ENCODE data around the gene UBE2L5.

The UBE2L5 gene

GRCh38 chr13:30422054-30422839, at the start of gene UBE2L5:
Gene UBE2L5 (plus strand): TSS chr13:30422493. CDS start chr13:30427991, 5,498 bp downstream.
- DNase-seq (ENCODE audit: extremely low read depth in 1 of 2, low read depth in 1 of 2) = peak in 1 of 2 donors; percentile 51

DNA sequence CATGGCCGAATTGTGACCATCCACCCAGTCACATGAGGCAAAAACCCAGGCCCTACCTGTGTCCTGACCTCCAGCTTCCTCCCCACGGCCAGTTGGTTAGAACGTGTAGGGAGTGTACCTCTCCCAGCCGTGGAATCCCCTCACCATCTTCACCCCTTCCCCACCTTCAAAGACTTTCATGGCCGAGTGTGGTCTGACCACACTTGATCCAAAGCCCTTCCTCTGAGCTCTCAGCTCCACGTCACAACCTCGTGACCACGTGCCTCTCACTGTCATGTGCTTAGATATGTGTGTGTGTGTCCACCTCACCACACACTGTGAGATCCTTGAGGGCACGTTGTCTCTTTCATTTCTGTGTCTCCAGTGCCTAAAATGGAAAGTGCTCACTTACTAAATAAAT, 48.6 kb upstream of the UBE2L5 start:
- peak in 1 of 2 donors; percentile 14 for DNase-seq (ENCODE audit: extremely low read depth in 1 of 2, low read depth in 1 of 2)

- DNase-seq (ENCODE audit: extremely low read depth in 1 of 2, low read depth in 1 of 2) = no peak
These were observed 46.9 kb upstream of the UBE2L5 start for GRCh38 chr13:30375265-30375835.

DNA sequence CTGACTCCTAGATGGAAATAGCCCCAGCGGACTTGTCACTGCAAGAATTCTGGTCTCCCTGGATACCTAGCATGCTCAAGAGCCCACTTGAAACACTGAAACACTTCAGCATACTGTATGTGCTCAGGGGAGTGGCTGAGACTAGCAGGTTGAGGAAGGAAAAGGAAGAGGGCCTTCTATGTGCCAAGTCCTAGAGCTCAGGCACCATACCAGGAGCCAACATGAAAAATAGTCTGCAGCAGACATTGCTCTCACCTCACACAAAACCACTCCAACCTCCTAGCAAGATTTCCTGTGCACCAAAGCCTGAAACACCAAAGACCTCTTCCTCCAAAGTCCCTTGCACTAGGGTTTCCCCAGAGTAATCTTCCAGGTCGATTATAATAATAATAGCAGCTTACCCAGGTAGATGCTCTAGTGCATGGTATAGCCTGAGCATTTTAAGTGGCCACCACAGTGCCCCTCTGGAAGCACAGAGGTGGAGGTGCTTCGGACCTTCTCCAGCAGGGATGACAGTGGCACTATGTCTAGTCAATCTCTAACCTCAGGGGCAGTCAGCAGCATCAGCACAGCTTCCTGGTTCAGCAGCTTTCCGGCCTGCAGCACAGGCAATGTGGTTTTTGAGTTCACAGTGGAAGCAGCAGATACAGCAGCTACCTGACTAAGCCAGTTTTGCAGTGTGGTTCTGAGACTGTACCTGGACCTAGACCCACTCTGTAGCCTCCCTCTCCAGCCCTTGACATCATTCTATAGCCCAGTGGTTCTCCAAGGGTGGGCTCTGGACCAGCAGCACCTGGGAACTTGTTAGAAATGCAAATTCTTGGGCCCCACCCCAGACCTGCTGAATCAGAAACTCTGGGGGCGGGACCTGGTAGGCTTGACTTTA, 45.6 kb upstream of the UBE2L5 start:
- DNase-seq (ENCODE audit: extremely low read depth in 1 of 2, low read depth in 1 of 2) = peak in 1 of 2 donors; percentile 45

DNA sequence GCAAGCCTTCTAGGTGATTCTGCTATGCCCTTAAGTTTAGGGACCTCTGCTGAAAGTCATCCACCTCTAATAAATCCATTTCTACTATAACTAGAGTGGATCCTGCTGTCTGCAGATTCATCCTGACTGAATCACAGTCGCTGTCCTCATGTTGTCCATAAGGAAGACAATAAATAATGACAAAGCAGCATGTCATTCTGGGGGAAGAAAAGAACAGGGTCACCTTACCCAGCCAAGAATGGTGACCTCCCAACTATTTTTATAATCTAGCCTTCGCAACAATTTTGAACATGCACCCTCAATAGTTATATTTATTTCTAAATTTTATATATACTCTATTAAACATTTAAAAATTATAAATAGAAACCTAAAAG, 45.0 kb upstream of the UBE2L5 start:
- DNase-seq (ENCODE audit: extremely low read depth in 1 of 2, low read depth in 1 of 2) = no peak

DNA sequence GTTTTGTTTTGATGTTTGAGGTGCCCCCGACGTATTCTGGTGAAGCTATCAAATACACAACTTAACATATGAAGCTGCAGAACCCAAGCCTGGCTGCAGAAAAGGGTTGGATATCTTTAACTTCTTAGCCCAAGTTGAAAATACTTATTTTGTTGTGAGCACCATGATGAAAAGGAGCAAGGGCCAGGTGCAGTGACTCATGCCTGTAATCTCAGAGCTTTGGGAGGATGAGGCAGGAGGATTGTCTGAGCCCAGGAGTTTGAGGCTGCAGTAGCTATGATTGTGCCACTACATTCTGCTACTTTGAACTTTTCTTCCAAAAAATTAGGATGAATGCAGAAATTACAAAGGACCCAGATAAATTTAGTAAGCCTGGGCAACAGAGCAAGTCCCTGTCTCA, 44.1 kb upstream of the UBE2L5 start:
- no peak for DNase-seq (ENCODE audit: extremely low read depth in 1 of 2, low read depth in 1 of 2)

DNA sequence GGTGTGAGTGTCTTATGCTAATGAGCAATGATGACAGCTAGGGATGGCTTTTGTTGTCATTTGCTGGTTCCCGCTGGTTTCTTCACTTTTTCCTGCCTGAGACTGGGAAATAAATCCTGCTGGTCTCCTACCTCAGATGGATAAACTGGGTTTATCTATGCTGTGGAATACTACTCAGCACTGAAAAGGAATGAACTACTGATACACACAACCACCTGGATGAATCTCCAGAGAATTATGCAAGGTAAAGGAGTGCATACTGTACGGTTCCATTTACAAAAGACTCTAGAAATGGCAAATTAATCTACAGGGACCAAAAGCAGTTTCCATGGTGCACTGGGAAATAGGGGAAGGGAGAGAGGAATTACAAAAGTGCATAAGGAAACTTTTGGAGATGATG, 41.2 kb upstream of the UBE2L5 start:
- DNase-seq (ENCODE audit: extremely low read depth in 1 of 2, low read depth in 1 of 2) = no peak

DNA sequence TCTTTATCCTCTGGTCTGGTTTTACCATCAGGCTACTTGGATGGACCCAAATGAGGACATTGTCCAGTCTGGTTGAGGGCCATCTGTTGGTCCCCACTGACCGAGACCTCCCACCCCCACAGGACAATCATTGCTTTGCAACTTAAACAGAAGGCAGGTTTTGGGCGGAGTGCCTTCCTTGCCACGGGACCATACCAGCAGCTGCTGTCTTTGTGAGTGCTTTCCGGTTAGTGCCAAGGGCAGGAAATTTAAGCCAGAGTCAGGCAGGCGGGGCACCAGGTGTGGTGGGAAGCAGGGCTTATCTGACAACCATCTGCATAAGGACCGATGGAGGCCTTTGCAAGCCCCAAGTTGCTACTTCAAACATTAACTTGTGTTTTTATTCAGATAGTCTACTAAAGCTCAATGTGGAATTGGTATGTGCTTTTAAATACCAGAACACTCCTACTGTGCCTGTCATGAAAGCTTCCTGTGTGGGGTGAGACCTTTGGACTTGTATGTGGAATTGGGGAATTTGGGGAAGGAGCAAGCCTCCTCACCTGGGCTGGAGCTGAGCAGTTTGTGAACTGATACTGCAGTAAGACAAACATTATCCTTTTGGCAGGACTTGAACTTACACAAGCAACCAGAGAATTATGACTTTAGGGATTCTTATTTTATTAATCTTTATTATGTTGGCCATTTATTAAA, 39.3 kb upstream of the UBE2L5 start:
- DNase-seq (ENCODE audit: extremely low read depth in 1 of 2, low read depth in 1 of 2) = no peak

- no peak for DNase-seq (ENCODE audit: extremely low read depth in 1 of 2, low read depth in 1 of 2)
These were observed 33.6 kb upstream of the UBE2L5 start for GRCh38 chr13:30388406-30389283.

DNA sequence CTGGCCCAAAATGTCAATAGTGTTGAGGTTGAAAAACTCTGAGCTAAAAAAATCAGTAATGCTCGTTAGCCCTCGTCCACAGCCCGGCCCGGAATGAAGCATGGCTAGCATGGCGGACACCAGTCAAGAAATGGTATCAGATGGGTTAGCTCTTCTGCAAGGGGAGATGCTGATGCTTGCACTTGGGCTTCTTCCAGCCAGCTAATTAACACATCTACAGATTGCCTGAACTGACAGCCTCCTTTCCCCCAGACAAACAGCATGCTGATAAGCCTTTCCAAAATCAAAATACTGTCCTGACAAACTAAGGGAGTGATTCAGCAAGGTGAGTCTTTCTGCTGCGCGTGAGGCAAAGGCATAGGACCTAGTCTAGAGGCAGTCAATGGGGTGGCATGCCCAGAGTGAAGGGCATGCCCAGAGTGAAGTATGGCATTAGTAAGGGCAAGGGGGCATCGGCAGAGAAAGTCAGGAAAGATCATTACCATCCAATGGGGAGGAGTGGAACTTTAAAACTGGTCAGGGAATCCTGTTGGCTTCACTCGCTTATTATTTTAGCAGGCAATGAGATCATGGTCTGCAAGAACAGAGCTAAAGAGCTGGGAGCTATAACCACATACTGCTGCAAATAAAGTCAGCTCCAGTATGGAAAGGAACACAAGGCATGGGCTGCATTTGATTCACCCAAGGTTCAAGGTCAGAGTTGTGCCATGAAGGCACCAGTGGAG, 30.2 kb upstream of the UBE2L5 start:
- DNase-seq (ENCODE audit: extremely low read depth in 1 of 2, low read depth in 1 of 2) = no peak

GRCh38 chr13:30392681-30393045, 29.6 kb upstream of the UBE2L5 start:
- no peak for DNase-seq (ENCODE audit: extremely low read depth in 1 of 2, low read depth in 1 of 2)

- DNase-seq (ENCODE audit: extremely low read depth in 1 of 2, low read depth in 1 of 2) = no peak
These were observed 27.5 kb upstream of the UBE2L5 start for GRCh38 chr13:30394751-30395191.

DNA sequence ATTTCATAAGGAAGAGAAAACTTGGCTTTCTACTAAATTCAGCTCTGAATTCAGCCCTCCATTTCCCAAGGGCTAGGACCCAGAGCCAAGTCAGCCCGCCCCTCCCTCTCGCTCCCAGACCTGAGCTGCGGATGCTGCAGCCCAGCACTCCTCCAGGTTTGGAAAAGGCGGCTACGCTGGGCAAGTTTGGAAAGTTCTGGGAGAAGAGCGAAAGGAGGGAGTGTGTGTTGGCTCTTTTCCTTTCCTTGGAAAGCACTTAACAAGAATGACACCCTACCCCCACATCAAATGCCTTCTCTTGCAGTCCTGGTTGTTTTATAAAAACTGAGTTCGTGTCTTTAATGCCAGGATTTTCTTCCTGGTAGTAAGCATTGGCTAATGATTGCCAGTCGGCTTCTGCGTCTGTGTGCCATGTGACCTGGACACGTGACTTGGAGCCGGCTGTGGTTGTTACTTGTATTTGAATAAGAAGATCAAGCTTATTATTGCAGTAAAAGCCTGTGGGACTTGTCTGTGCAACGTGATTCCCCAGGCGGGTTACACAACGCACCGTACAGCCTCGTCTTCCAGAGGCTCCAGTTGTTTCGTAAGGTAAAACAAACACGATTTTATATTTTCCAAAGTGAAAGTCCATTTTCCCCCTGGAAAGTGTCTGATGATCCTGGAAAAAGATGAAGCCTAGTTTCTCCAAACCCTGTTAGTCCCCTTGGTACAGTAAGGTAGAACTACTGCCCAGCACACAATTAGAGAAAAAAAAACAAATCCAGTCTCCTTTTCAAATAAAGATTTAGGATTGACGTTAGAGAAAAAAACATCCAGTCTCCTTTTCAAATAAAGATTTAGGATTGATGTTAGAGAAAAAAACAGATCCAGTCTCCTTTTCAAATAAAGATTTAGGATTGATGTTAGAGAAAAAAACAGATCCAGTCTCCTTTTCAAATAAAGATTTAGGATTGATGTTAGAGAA, 26.8 kb upstream of the UBE2L5 start:
- DNase-seq (ENCODE audit: extremely low read depth in 1 of 2, low read depth in 1 of 2) = peak; percentile 36 to 39

GRCh38 chr13:30396434-30397075, 25.7 kb upstream of the UBE2L5 start:
- no peak for DNase-seq (ENCODE audit: extremely low read depth in 1 of 2, low read depth in 1 of 2)

DNA sequence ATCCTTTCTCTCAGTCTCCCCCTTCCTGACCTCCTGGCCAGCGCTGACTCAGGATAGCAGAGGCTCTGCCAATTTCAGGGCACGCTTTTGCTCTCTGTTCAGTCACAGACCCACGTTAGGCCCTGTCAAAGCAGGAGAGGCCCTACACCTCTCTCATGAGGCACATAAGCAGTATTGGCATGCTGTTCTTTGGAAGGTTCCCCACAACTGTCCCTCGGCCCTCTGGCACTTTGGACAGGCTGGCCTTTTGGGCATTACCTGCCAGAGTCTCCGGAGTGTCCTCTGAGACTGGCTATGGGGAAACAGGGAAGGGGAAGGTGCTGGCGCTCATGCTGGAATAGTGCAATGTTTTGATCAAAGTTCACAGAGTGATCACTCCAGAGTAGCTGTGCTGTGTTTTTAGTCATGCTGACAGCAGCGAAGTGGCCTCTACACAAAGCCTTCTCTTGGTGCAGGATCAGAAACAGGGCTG, 23.7 kb upstream of the UBE2L5 start:
- DNase-seq (ENCODE audit: extremely low read depth in 1 of 2, low read depth in 1 of 2) = no peak

GRCh38 chr13:30400376-30400775, 21.9 kb upstream of the UBE2L5 start:
- no peak for DNase-seq (ENCODE audit: extremely low read depth in 1 of 2, low read depth in 1 of 2)

GRCh38 chr13:30401347-30401746, 20.9 kb upstream of the UBE2L5 start:
- DNase-seq (ENCODE audit: extremely low read depth in 1 of 2, low read depth in 1 of 2) = no peak

- DNase-seq (ENCODE audit: extremely low read depth in 1 of 2, low read depth in 1 of 2) = no peak
These were observed 18.8 kb upstream of the UBE2L5 start for GRCh38 chr13:30403456-30403855.

All from activated CD8-positive, alpha-beta memory T cell treated with anti-CD3 and anti-CD28 coated beads for 1 hour (primary cell).